CD4-positive, CD25-positive, alpha-beta regulatory T cell (primary cell): ENCODE data around the gene MCC. TPM values are rescaled to one million over a fixed set of nuclear protein-coding genes. Genes with fewer than 3 reads are reported as not detected.
A peak's percentile ranks its signal among the peaks of the same experiment; 100 is the strongest.

ENCODE experiments used
- ATAC-seq, 2 donors: fragments of 150-1000 bp; cut with Tn5 transposase; one replicate each; pipeline ENCODE4 v1.10.0; 2021; ENCODE audit warnings: low read depth in 2 of 2, moderate number of reproducible peaks in 2 of 2, moderate library complexity in 1 of 2
- DNase-seq, 3 donors: peaks; one replicate each; pipeline versions ENCODE4 v3.0.0 to v3.0.0-alpha.2; 2012 to 2022; ENCODE audit warnings: mixed read lengths in 1 of 3
- H3K27ac ChIP-seq: one replicate; pipeline ENCODE4 v1.7.0; 2013; ENCODE audit warnings: mild to moderate bottlenecking, low read length; ENCODE audit not compliant: insufficient read depth, poor library complexity, severe bottlenecking
- H3K27me3 ChIP-seq: one replicate; pipeline ENCODE4 v1.7.0; 2013; ENCODE audit warnings: low read length; ENCODE audit not compliant: control insufficient read depth, insufficient read depth
- H3K36me3 ChIP-seq: one replicate; pipeline ENCODE4 v1.7.0; 2013; ENCODE audit warnings: mild to moderate bottlenecking, low read length, moderate library complexity; ENCODE audit not compliant: control insufficient read depth, insufficient read depth
- H3K4me1 ChIP-seq: 2 replicates; pipeline ENCODE4 v1.7.0; 2013; ENCODE audit warnings: mild to moderate bottlenecking, low read length; ENCODE audit not compliant: insufficient read depth, control insufficient read depth, poor library complexity, severe bottlenecking
- H3K4me3 ChIP-seq: one replicate; pipeline ENCODE4 v1.7.0; 2013; ENCODE audit warnings: low read depth, mild to moderate bottlenecking, low read length, moderate library complexity
- H3K9me3 ChIP-seq, 2 experiments: 1 replicate in 1 of 2; 2 replicates in 1 of 2; pipeline ENCODE4 v1.7.0; 2013; ENCODE audit warnings: low read length in 2 of 2, mild to moderate bottlenecking in 1 of 2, moderate library complexity in 1 of 2; ENCODE audit not compliant: control insufficient read depth in 2 of 2
- H3K27ac Mint-ChIP-seq, 3 donors: one replicate each; pipeline ENCODE4 v1.8.0; 2020 to 2022; ENCODE audit warnings: mild to moderate bottlenecking in 3 of 3, mixed read lengths in 3 of 3, moderate library complexity in 2 of 3
- H3K27me3 Mint-ChIP-seq: one replicate; pipeline ENCODE4 v1.8.0; 2022; ENCODE audit warnings: mild to moderate bottlenecking, mixed read lengths
- H3K36me3 Mint-ChIP-seq: one replicate; pipeline ENCODE4 v1.8.0; 2020; ENCODE audit warnings: mixed read lengths
- H3K4me1 Mint-ChIP-seq, 4 donors: one replicate each; pipeline ENCODE4 v1.8.0; 2020 to 2022; ENCODE audit warnings: mixed read lengths in 4 of 4, mild to moderate bottlenecking in 1 of 4
- H3K4me3 Mint-ChIP-seq, 4 donors: one replicate each; pipeline ENCODE4 v1.8.0; 2020 to 2022; ENCODE audit warnings: mild to moderate bottlenecking in 4 of 4, mixed read lengths in 4 of 4, moderate library complexity in 3 of 4
- H3K9me3 Mint-ChIP-seq, 7 donors: one replicate each; pipeline ENCODE4 v1.8.0; 2020 to 2022; ENCODE audit warnings: mixed read lengths in 7 of 7, mild to moderate bottlenecking in 3 of 7, moderate library complexity in 2 of 7
- polyA plus RNA-seq, 4 donors: library from polyadenylated mRNA; unstranded; fragments of 300-500 nt; fragmentation: Illumina TruSeq; gene quantifications; one replicate each; pipeline ENCODE4 v1.2.3, GENCODE V29; 2021
- total RNA-seq: library from RNA; stranded (reverse); gene quantifications from one replicate; pipeline ENCODE4 v1.2.3, GENCODE V29; 2022

Gene MCC
- total and polyA plus RNA-seq, 5 donors from 2014 or later: 0.47 to 11.1 (median 3.4) TPM

DNA sequence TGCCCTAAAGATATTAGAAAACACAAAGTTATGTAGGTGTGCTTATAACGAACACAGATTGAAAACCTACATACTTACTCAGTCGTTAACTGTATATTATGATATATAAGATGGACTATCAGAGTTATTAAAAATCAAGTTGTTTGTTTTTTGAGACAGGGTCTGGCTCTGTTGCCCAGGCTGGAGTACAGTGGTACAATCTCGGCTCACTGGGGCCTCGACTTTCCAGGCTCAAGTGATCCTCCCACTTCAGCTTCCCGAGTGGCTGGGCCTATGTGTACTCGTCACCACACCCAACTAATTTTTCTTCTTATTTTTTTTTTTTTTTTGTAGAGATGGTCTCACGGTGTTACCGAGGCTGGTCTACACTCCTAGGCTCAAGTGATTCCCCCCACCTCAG lies 211.8 kb downstream of the MCC start:
- H3K4me1 ChIP-seq: peaks cover 3% of the 10 kb centered on the region
- no peak for DNase-seq
- H3K36me3 ChIP-seq: no peaks in the 10 kb centered on the region
- Mint-ChIP-seq H3K9me3 (peaks cover 0 to 1% (median 0%) of the 10 kb centered on the region in 7 donors), H3K27me3 (no peaks in the 10 kb centered on the region), H3K36me3 (no peaks in the 10 kb centered on the region), H3K4me3 (no peak overlapping the region), H3K4me1 (peaks cover 2 to 16% (median 8%) of the 10 kb centered on the region in 4 donors), H3K27ac (no peak overlapping the region)
- H3K9me3 ChIP-seq: no peaks in the 10 kb centered on the region
- H3K4me3 ChIP-seq: no peak overlapping the region
- no peaks in the 10 kb centered on the region for H3K27me3 ChIP-seq
- ATAC-seq: no peak
- no peak overlapping the region for H3K27ac ChIP-seq

- Mint-ChIP-seq H3K27me3 (no peaks in the 10 kb centered on the region), H3K27ac (no peak overlapping the region), H3K4me1 (peaks cover 2 to 16% (median 6%) of the 10 kb centered on the region in 4 donors), H3K36me3 (no peaks in the 10 kb centered on the region), H3K9me3 (peaks cover 0 to 1% (median 0%) of the 10 kb centered on the region in 7 donors), H3K4me3 (no peak overlapping the region)
- peaks cover 3% of the 10 kb centered on the region for H3K4me1 ChIP-seq
- H3K27me3 ChIP-seq: no peaks in the 10 kb centered on the region
- H3K36me3 ChIP-seq: no peaks in the 10 kb centered on the region
- ATAC-seq: no peak
- DNase-seq: no peak
- no peak overlapping the region for H3K4me3 ChIP-seq
- H3K27ac ChIP-seq: no peak overlapping the region
- no peaks in the 10 kb centered on the region for H3K9me3 ChIP-seq
Observed at GRCh38 chr5:113276001-113276400, 212.3 kb downstream of the MCC start.

- Mint-ChIP-seq H3K27me3 (no peaks in the 10 kb centered on the region), H3K4me1 (peaks cover 2 to 24% (median 6%) of the 10 kb centered on the region in 4 donors), H3K27ac (no peak overlapping the region), H3K36me3 (no peaks in the 10 kb centered on the region), H3K4me3 (no peak overlapping the region), H3K9me3 (no peaks in the 10 kb centered on the region)
- ATAC-seq: no peak
- Histone ChIP-seq H3K4me3 (no peak overlapping the region), H3K9me3 (no peaks in the 10 kb centered on the region), H3K4me1 (peaks cover 3% of the 10 kb centered on the region), H3K36me3 (no peaks in the 10 kb centered on the region), H3K27ac (no peak overlapping the region), H3K27me3 (no peaks in the 10 kb centered on the region)
- DNase-seq: no peak
Observed at GRCh38 chr5:113274836-113275414, 213.3 kb downstream of the MCC start.

DNA sequence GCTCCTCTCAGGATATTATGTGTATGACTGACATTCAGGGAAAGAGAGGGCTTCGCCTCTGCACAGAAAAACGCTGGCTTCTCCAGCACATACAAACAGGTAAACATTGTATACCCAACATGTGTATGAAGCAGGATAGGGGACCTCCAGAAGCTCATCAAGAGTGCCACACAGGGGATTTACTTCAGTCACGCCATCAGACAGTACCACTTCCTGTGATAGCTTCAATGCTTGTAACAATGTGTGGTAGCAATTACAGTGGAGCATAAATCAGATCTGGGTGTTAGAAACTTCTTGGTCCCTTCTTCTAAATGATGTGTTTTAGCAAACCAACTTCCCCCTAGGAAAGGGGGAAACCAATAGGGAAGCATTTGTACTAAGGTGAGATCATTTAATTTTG lies 214.3 kb downstream of the MCC start:
- Histone ChIP-seq H3K4me3 (no peak overlapping the region), H3K27ac (no peak overlapping the region), H3K9me3 (no peaks in the 10 kb centered on the region), H3K36me3 (no peaks in the 10 kb centered on the region), H3K27me3 (no peaks in the 10 kb centered on the region), H3K4me1 (peaks cover 3% of the 10 kb centered on the region)
- DNase-seq (peak in 1 of 3 donors; percentile 44), ATAC-seq (peak; percentile 68 to 73)
- no peaks in the 10 kb centered on the region for H3K36me3 Mint-ChIP-seq
- no peak overlapping the region for H3K4me3 Mint-ChIP-seq
- no peaks in the 10 kb centered on the region for H3K9me3 Mint-ChIP-seq
- peaks cover 4% of the 10 kb centered on the region for H3K27me3 Mint-ChIP-seq
- no peak overlapping the region for H3K27ac Mint-ChIP-seq
- H3K4me1 Mint-ChIP-seq: peaks cover 6 to 34% (median 12%) of the 10 kb centered on the region in 4 donors

- DNase-seq: no peak
Observed at GRCh38 chr5:113271745-113272454, 216.4 kb downstream of the MCC start.

GRCh38 chr5:113271015-113271414 lies 217.2 kb downstream of the MCC start:
- H3K36me3 ChIP-seq: no peaks in the 10 kb centered on the region
- ATAC-seq (no peak), DNase-seq (no peak)
- H3K9me3 ChIP-seq: no peaks in the 10 kb centered on the region
- H3K27me3 ChIP-seq: no peaks in the 10 kb centered on the region
- Mint-ChIP-seq H3K9me3 (peaks cover 0 to 1% (median 0%) of the 10 kb centered on the region in 7 donors), H3K36me3 (no peaks in the 10 kb centered on the region), H3K4me3 (no peak overlapping the region), H3K27me3 (peaks cover 7% of the 10 kb centered on the region), H3K27ac (no peak overlapping the region), H3K4me1 (peaks cover 7 to 37% (median 14%) of the 10 kb centered on the region in 4 donors)
- H3K27ac ChIP-seq: no peak overlapping the region
- no peak overlapping the region for H3K4me3 ChIP-seq
- H3K4me1 ChIP-seq: peaks cover 3% of the 10 kb centered on the region

More at GRCh38 chr5:113271745-113272454, 216.4 kb downstream of the MCC start:
- Mint-ChIP-seq H3K36me3 (no peaks in the 10 kb centered on the region), H3K4me1 (peaks cover 9 to 37% (median 14%) of the 10 kb centered on the region in 4 donors), H3K4me3 (no peak overlapping the region), H3K27me3 (peaks cover 7% of the 10 kb centered on the region), H3K9me3 (peaks cover 0 to 1% (median 0%) of the 10 kb centered on the region in 7 donors), H3K27ac (no peak overlapping the region)
- H3K27ac ChIP-seq: no peak overlapping the region
- H3K27me3 ChIP-seq: no peaks in the 10 kb centered on the region
- H3K9me3 ChIP-seq: no peaks in the 10 kb centered on the region
- H3K4me1 ChIP-seq: peaks cover 3% of the 10 kb centered on the region
- ATAC-seq: no peak
- H3K4me3 ChIP-seq: no peak overlapping the region
- H3K36me3 ChIP-seq: no peaks in the 10 kb centered on the region

DNA sequence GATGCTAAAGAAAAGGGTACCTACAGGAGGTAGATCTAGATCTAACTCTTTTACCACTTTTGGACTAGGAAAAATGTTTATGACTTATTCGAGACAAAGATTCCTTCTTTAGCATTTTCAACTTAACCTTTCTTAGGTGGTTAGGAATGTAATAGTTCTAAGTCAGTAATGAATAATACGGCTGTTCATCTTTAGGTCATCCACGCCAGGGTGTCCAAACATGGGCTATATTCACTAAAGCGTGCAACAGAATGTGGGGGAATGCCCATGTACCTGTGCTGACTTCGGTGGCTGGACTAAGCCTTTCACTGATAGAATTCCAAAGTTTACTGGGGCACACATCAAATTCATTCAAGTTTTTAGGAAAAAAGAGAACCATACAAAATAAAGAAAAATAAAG lies 218.2 kb downstream of the MCC start:
- no peak for DNase-seq
- Mint-ChIP-seq H3K4me3 (no peak overlapping the region), H3K4me1 (peaks cover 7 to 37% (median 14%) of the 10 kb centered on the region in 4 donors), H3K36me3 (no peaks in the 10 kb centered on the region), H3K9me3 (peaks cover 0 to 1% (median 0%) of the 10 kb centered on the region in 7 donors), H3K27me3 (peaks cover 7% of the 10 kb centered on the region), H3K27ac (no peak overlapping the region)
- Histone ChIP-seq H3K27me3 (no peaks in the 10 kb centered on the region), H3K4me1 (peaks cover 3% of the 10 kb centered on the region), H3K27ac (no peak overlapping the region), H3K36me3 (no peaks in the 10 kb centered on the region), H3K4me3 (no peak overlapping the region), H3K9me3 (no peaks in the 10 kb centered on the region)
- ATAC-seq: no peak
